Hematopoietic multipotent progenitor cell treated with erythropoietin and hydrocortisone succinate and interleukin-3 and kit ligand, for 4 days (in vitro differentiated cells): ENCODE measurements around the gene EVC.

ENCODE experiments used
- DNase-seq: peaks from one replicate; pipeline ENCODE4 v3.0.0-alpha.2; 2015

The EVC gene

GRCh38 chr4:5735463-5735862 lies 24.5 kb downstream of the EVC start:
- DNase-seq, result no peak

- DNase-seq, result no peak
Observed at GRCh38 chr4:5738061-5738460, 27.1 kb downstream of the EVC start.

- DNase-seq, result no peak
Observed at GRCh38 chr4:5742388-5742787, 31.4 kb downstream of the EVC start.

- DNase-seq, result no peak
Observed at GRCh38 chr4:5742968-5743367, 32.0 kb downstream of the EVC start.

GRCh38 chr4:5746250-5746649 lies 35.2 kb downstream of the EVC start:
- DNase-seq, result no peak

GRCh38 chr4:5746829-5747737 lies 36.1 kb downstream of the EVC start:
- DNase-seq, result no peak

- no peak for DNase-seq
Observed at GRCh38 chr4:5747738-5748375, 36.9 kb downstream of the EVC start.

- no peak for DNase-seq
Observed at GRCh38 chr4:5749568-5749967, 38.6 kb downstream of the EVC start.

GRCh38 chr4:5750052-5750945 lies 39.3 kb downstream of the EVC start:
- DNase-seq, result peak; percentile 34

GRCh38 chr4:5750946-5751665 lies 40.1 kb downstream of the EVC start:
- DNase-seq, result no peak

GRCh38 chr4:5751666-5752375 lies 40.8 kb downstream of the EVC start:
- no peak for DNase-seq

GRCh38 chr4:5752376-5753184 lies 41.6 kb downstream of the EVC start:
- no peak for DNase-seq

- DNase-seq, result no peak
Observed at GRCh38 chr4:5753366-5753765, 42.4 kb downstream of the EVC start.

GRCh38 chr4:5753766-5754528 lies 42.9 kb downstream of the EVC start:
- DNase-seq, result no peak

GRCh38 chr4:5754529-5754881 lies 43.5 kb downstream of the EVC start:
- DNase-seq, result no peak

GRCh38 chr4:5755161-5755560 lies 44.2 kb downstream of the EVC start:
- no peak for DNase-seq

- DNase-seq, result no peak
Observed at GRCh38 chr4:5755679-5756078, 44.7 kb downstream of the EVC start.

GRCh38 chr4:5756271-5756670 lies 45.3 kb downstream of the EVC start:
- no peak for DNase-seq

- no peak for DNase-seq
Observed at GRCh38 chr4:5757091-5757490, 46.1 kb downstream of the EVC start.

- DNase-seq, result no peak
Observed at GRCh38 chr4:5757536-5757935, 46.5 kb downstream of the EVC start.
